HG02884 (cell line): ENCODE results near the gene CEP76.

Experiments
- ATAC-seq: cut with Tn5 transposase; IDR thresholded peaks from one replicate; pipeline ENCODE4 v1.9.1; 2021; ENCODE audit warnings: mild to moderate bottlenecking, moderate library complexity; ENCODE audit not compliant: unreplicated experiment

CEP76 gene

GRCh38 chr18:12711446-12711845, 8.9 kb upstream of the CEP76 start:
- no peak for ATAC-seq

- ATAC-seq = no peak
Measured at GRCh38 chr18:12703664-12704063, 1.1 kb upstream of the CEP76 start.

GRCh38 chr18:12703096-12703567, 609 bp upstream of the CEP76 start:
- ATAC-seq = no peak

GRCh38 chr18:12701161-12701560, 1.4 kb downstream of the CEP76 start:
- ATAC-seq = no peak

- ATAC-seq = no peak
Measured at GRCh38 chr18:12699747-12700146, 2.8 kb downstream of the CEP76 start.

GRCh38 chr18:12694032-12694431, 8.5 kb downstream of the CEP76 start:
- ATAC-seq = no peak

GRCh38 chr18:12692206-12692605, 10.3 kb downstream of the CEP76 start:
- ATAC-seq = no peak

GRCh38 chr18:12689256-12689850, 13.2 kb downstream of the CEP76 start:
- ATAC-seq = no peak

GRCh38 chr18:12686100-12686499, 16.4 kb downstream of the CEP76 start:
- ATAC-seq = no peak

- no peak for ATAC-seq
Measured at GRCh38 chr18:12679183-12679786, 23.2 kb downstream of the CEP76 start.

- no peak for ATAC-seq
Measured at GRCh38 chr18:12668041-12668440, 34.5 kb downstream of the CEP76 start.

GRCh38 chr18:12659904-12660605, 42.5 kb downstream of the CEP76 start:
- no peak for ATAC-seq

GRCh38 chr18:12658426-12659138, 43.9 kb downstream of the CEP76 start:
- ATAC-seq = peak; percentile 20

GRCh38 chr18:12657684-12658425, 44.7 kb downstream of the CEP76 start, which contains the start of gene SPIRE1:
SPIRE1 (minus strand) TSS chr18:12658107; CDS start chr18:12657866, 241 bp downstream.
- ATAC-seq = peak; percentile 71

GRCh38 chr18:12656938-12657683, 45.4 kb downstream of the CEP76 start:
- peak; percentile 34 for ATAC-seq

GRCh38 chr18:12656605-12656937, 46.0 kb downstream of the CEP76 start:
- no peak for ATAC-seq

GRCh38 chr18:12654971-12655370, 47.6 kb downstream of the CEP76 start:
- ATAC-seq = no peak

GRCh38 chr18:12652861-12653401, 49.6 kb downstream of the CEP76 start:
- ATAC-seq = no peak

GRCh38 chr18:12651651-12652050, 50.9 kb downstream of the CEP76 start:
- ATAC-seq = no peak

GRCh38 chr18:12647773-12648172, 54.8 kb downstream of the CEP76 start:
- ATAC-seq = no peak
